Measurements from ENCODE around the gene TRIM52. TPM values are rescaled to one million over a fixed set of nuclear protein-coding genes. Genes with fewer than 3 reads are reported as not detected.
"Not testable (repeated sequence)": the region's sequence is repeated elsewhere in the genome, so short reads cannot be mapped to it uniquely, and the experiment has no call there.

Gene TRIM52
- total RNA-seq, 1 experiment from 2014 or later, result 15.2 TPM

DNA sequence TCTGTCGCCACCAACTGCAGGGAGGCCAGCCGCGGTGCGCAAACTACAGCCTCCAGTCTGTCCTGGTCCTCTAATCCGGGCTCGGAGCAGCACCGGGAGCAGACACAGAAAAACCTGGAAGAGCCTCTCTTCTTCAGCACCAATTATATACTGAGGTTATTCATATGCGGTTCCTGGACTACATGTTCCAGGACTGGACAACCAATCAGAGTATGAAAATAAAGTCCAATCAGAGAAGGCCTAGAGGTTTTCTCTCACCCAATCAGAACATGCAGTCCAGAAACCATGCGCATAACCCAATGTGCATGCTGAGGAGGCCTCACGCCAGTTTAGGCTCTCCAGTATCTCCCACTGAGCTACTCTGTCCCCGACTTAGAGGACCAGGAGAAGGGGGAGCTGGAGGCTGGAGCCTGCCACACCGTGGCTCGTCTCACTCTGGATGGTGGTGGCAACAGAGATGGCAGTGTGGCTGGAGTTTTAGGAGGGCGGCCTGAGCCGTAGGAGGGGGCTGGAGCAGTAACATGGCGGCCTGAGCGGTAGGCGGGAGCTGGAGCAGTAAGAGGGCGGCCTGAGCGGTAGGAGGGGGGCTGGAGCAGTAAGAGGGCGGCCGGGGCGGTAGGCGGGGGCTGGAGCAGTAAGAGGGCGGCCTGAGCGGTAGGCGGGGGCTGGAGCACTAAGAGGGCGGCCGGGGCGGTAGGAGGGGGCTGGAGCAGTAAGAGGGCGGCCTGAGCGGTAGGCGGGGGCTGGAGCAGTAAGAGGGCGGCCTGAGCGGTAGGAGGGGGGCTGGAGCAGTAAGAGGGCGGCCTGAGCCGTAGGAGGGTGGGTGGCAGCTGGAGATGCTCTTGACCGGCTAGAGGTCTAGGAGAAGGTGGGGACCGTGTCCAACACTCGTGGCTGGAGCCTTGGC lies 20.4 kb upstream of the TRIM52 start:
- no peaks in the 10 kb centered on the region for H3K9me2 ChIP-seq (ENCODE audit: insufficient read depth)
- no peak overlapping the region for H3K27ac ChIP-seq
- BruUV-seq (replicated peaks), result no TSS peak
- no peaks in the 10 kb centered on the region for H3K36me3 ChIP-seq (ENCODE audit: low read depth)
- DNase-seq, result no peak
- no peak for TF ChIP-seq EZH2 (IDR thresholded peaks at IDR 0.05; ENCODE audit: low read depth)
- TF ChIP-seq, protein P1, sequence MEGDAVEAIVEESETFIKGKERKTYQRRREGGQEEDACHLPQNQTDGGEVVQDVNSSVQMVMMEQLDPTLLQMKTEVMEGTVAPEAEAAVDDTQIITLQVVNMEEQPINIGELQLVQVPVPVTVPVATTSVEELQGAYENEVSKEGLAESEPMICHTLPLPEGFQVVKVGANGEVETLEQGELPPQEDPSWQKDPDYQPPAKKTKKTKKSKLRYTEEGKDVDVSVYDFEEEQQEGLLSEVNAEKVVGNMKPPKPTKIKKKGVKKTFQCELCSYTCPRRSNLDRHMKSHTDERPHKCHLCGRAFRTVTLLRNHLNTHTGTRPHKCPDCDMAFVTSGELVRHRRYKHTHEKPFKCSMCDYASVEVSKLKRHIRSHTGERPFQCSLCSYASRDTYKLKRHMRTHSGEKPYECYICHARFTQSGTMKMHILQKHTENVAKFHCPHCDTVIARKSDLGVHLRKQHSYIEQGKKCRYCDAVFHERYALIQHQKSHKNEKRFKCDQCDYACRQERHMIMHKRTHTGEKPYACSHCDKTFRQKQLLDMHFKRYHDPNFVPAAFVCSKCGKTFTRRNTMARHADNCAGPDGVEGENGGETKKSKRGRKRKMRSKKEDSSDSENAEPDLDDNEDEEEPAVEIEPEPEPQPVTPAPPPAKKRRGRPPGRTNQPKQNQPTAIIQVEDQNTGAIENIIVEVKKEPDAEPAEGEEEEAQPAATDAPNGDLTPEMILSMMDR (conservative IDR thresholded peaks at IDR 0.05), result no peak
- ChIA-PET POLR2A (ENCODE audit: unreplicated experiment) (no interaction called here), CTCF (no interaction called here)
- no peaks in the 10 kb centered on the region for H3F3A ChIP-seq (ENCODE audit: insufficient read depth, low read depth)
- H4K20me1 ChIP-seq (ENCODE audit: insufficient read depth), result no peaks in the 10 kb centered on the region
- H3K4me2 ChIP-seq, result no peak overlapping the region
- intact Hi-C loops (cut with micrococcal nuclease; ENCODE audit: unreplicated experiment), result no loop called here
- no peak overlapping the region for H3K4me3 ChIP-seq
- no peak overlapping the region for H2AFZ ChIP-seq
- H3K4me1 ChIP-seq (replicated peaks; ENCODE audit: insufficient read depth), result no peaks in the 10 kb centered on the region
- H3K27me3 ChIP-seq (ENCODE audit: insufficient read depth, low read depth), result peaks cover 28% of the 10 kb centered on the region; the same call in 1 of the 2 replicates
- H3K79me2 ChIP-seq (ENCODE audit: low read depth), result no peaks in the 10 kb centered on the region
- H3K9me3 ChIP-seq (ENCODE audit: insufficient read depth, low read depth), result no peaks in the 10 kb centered on the region

- no peaks in the 10 kb centered on the region for H3K4me1 ChIP-seq (replicated peaks; ENCODE audit: insufficient read depth)
- no peak overlapping the region for H2AFZ ChIP-seq
- intact Hi-C loops (cut with micrococcal nuclease; ENCODE audit: unreplicated experiment), result no loop called here
- no peaks in the 10 kb centered on the region for H3K9me3 ChIP-seq (ENCODE audit: insufficient read depth, low read depth)
- no peaks in the 10 kb centered on the region for H4K20me1 ChIP-seq (ENCODE audit: insufficient read depth)
- TF ChIP-seq EZH2 (IDR thresholded peaks at IDR 0.05; ENCODE audit: low read depth), result no peak
- TF ChIP-seq, protein P1 (conservative IDR thresholded peaks at IDR 0.05), result no peak
- H3F3A ChIP-seq (ENCODE audit: insufficient read depth, low read depth), result no peaks in the 10 kb centered on the region
- H3K79me2 ChIP-seq (ENCODE audit: low read depth), result no peaks in the 10 kb centered on the region
- ChIA-PET CTCF (no interaction called here), POLR2A (ENCODE audit: unreplicated experiment) (no interaction called here)
- H3K4me2 ChIP-seq, result no peak overlapping the region
- no peak overlapping the region for H3K27ac ChIP-seq
- H3K4me3 ChIP-seq, result no peak overlapping the region
- no peaks in the 10 kb centered on the region for H3K36me3 ChIP-seq (ENCODE audit: low read depth)
- BruUV-seq (replicated peaks), result no TSS peak
- no peak for DNase-seq
- peaks cover 28% of the 10 kb centered on the region; the same call in 1 of the 2 replicates for H3K27me3 ChIP-seq (ENCODE audit: insufficient read depth, low read depth)
- H3K9me2 ChIP-seq (ENCODE audit: insufficient read depth), result no peaks in the 10 kb centered on the region
Observed at GRCh38 chr5:181280251-181280762, 19.4 kb upstream of the TRIM52 start.

GRCh38 chr5:181273433-181273744 lies 12.4 kb upstream of the TRIM52 start:
- H3K36me3 ChIP-seq (ENCODE audit: low read depth); POLR2A ChIA-PET (ENCODE audit: unreplicated experiment); H3K79me2 ChIP-seq (ENCODE audit: low read depth); H4K20me1 ChIP-seq (ENCODE audit: insufficient read depth); H2AFZ ChIP-seq; H3K9me3 ChIP-seq (ENCODE audit: insufficient read depth, low read depth); H3F3A ChIP-seq (ENCODE audit: insufficient read depth, low read depth); DNase-seq; H3K4me3 ChIP-seq; intact Hi-C loops (cut with micrococcal nuclease; ENCODE audit: unreplicated experiment); BruUV-seq (replicated peaks); H3K27me3 ChIP-seq (ENCODE audit: insufficient read depth, low read depth); H3K4me1 ChIP-seq (replicated peaks; ENCODE audit: insufficient read depth); H3K9me2 ChIP-seq (ENCODE audit: insufficient read depth); H3K27ac ChIP-seq; CTCF ChIA-PET; H3K4me2 ChIP-seq: not testable (repeated sequence)

Measured in PC-9 (cell line).